Memory B cell (primary cell): ENCODE measurements around the gene GJC1.

Experiments used
- ATAC-seq: fragments of 150-1000 bp; cut with Tn5 transposase; 2 replicates; pipeline ENCODE4 v1.10.0; 2021; ENCODE audit warnings: low read depth, mild to moderate bottlenecking, moderate library complexity
- DNase-seq, 2 donors: peaks; one replicate each; pipeline ENCODE4 v3.0.0; 2022; ENCODE audit warnings: low spot score in 2 of 2
- H3K27ac Mint-ChIP-seq: one replicate; pipeline ENCODE4 v1.8.0; 2022; ENCODE audit warnings: mild to moderate bottlenecking, moderate library complexity, mixed read lengths
- H3K27me3 Mint-ChIP-seq: one replicate; pipeline ENCODE4 v1.8.0; 2022; ENCODE audit warnings: mixed read lengths
- H3K36me3 Mint-ChIP-seq: one replicate; pipeline ENCODE4 v1.8.0; 2022; ENCODE audit warnings: mild to moderate bottlenecking, mixed read lengths
- H3K4me1 Mint-ChIP-seq: one replicate; pipeline ENCODE4 v1.8.0; 2022; ENCODE audit warnings: mixed read lengths
- H3K4me3 Mint-ChIP-seq: one replicate; pipeline ENCODE4 v1.8.0; 2022; ENCODE audit warnings: mild to moderate bottlenecking, moderate library complexity, mixed read lengths
- H3K9me3 Mint-ChIP-seq: one replicate; pipeline ENCODE4 v1.8.0; 2022; ENCODE audit warnings: mixed read lengths

Gene GJC1

DNA sequence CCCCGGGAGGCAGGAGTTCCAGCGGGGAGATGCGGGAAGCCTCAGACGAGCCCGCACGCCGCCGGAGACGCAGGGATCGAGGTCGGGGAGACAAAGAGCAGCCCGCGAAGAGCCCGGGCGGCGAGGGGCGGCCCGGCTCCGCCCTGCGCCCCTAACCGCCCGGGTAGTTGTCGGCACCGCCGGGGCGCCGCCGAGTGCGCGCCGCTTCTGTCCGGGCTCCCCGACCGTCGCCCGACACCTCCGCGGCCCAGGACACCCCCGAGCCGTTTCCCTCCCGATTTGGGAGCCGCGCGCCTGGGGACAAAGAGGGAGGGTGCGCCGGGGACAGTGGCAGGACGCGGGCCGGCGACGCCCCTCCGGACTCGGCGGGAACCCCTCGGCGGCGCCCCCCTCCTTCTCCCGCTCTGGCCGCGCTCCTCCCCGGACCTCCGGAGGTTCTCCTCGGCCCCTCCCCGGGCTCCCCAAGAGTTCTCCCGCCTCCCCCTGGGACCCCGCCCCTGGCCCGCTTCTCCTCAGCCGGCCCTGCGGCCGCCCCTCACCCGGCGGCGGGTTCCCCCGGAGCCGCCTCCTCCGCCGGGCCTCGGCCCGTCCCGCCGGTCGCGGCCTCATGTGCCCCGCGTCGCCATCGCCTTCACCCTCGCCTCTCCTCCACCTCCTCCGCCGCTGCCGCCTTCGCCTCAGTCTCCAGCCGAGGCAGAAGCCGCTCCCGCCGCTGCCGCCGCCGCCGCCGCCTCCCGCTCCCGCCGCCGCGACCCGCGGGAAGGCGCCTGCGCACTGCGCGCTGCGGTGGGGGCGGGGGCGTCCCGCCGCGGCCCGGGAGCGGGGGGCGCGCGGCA, at the start of gene GJC1:
GJC1 (minus strand) TSS at position 765 of the 836 bp plus-strand sequence. CDS start 24,470 bp downstream, outside the sequence.
- Mint-ChIP-seq H3K9me3 (no peaks in the 10 kb centered on the region), H3K4me1 (peaks cover 7% of the 10 kb centered on the region), H3K27ac (no peak within 1 kb of the TSS), H3K36me3 (no peaks in the 10 kb centered on the region), H3K4me3 (peak within 1 kb of the TSS; percentile 77), H3K27me3 (peaks cover 18% of the 10 kb centered on the region)
- peak; percentile 47 for ATAC-seq
- DNase-seq, result peak; percentile 20 to 47

DNA sequence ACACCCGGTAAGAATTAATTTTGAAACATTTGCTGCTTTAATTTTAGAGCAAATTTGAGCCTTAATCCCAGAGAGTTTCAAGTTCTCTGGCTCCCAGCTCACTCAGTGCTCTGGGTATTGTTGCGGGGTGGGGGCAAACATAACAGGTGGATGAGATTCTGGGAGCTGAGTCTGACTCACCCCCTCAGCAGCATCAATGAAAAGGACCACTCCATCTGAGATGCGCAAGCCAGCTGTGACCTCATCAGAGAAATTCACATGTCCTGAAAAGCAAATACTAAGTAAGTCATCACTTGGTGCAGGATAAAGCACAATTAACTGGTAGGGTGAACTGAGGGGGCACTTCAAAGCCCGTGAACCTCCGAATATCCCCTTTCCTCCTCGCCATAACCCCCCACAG, 49.3 kb upstream of the GJC1 start:
- Mint-ChIP-seq H3K4me1 (peaks cover 2% of the 10 kb centered on the region), H3K9me3 (no peaks in the 10 kb centered on the region), H3K27me3 (no peaks in the 10 kb centered on the region), H3K27ac (no peak overlapping the region), H3K36me3 (peaks cover 33% of the 10 kb centered on the region), H3K4me3 (no peak overlapping the region)
- ATAC-seq, result no peak
- no peak for DNase-seq

GRCh38 chr17:44878627-44879221, 48.6 kb upstream of the GJC1 start:
- no peak for ATAC-seq
- no peak overlapping the region for H3K27ac Mint-ChIP-seq
- no peaks in the 10 kb centered on the region for H3K9me3 Mint-ChIP-seq
- H3K36me3 Mint-ChIP-seq, result peaks cover 33% of the 10 kb centered on the region
- no peaks in the 10 kb centered on the region for H3K27me3 Mint-ChIP-seq
- H3K4me3 Mint-ChIP-seq, result no peak overlapping the region
- H3K4me1 Mint-ChIP-seq, result peaks cover 2% of the 10 kb centered on the region
- DNase-seq, result peak in 1 of 2 donors; percentile 30

DNA sequence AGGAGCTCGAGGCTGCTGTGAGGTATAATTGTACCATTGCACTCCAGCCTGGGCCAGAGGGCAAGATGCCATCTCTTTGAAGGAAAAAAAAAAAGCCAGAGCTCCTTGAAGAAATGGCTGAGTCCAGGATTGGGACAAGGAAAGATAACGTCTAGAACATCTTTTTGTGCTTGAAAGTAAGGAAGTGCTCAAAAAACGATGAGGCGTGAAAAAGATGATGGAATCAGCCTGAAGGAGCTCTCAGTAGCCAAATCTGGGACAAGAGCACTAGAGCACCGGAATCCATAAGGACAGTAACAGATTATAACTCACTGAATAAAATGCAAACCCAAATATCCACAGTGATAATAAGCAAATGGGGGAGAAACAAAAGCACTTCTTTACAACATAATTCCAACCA, 47.0 kb upstream of the GJC1 start:
- Mint-ChIP-seq H3K4me3 (no peak overlapping the region), H3K27me3 (no peaks in the 10 kb centered on the region), H3K4me1 (peaks cover 2% of the 10 kb centered on the region), H3K9me3 (no peaks in the 10 kb centered on the region), H3K36me3 (peaks cover 21% of the 10 kb centered on the region), H3K27ac (no peak overlapping the region)
- ATAC-seq, result no peak
- no peak for DNase-seq

- Mint-ChIP-seq H3K4me3 (no peak overlapping the region), H3K27ac (no peak overlapping the region), H3K36me3 (peaks cover 23% of the 10 kb centered on the region), H3K27me3 (no peaks in the 10 kb centered on the region), H3K4me1 (peaks cover 2% of the 10 kb centered on the region), H3K9me3 (no peaks in the 10 kb centered on the region)
- DNase-seq (no peak), ATAC-seq (no peak)
These were observed 45.7 kb upstream of the GJC1 start for GRCh38 chr17:44875761-44876160.

- Mint-ChIP-seq H3K9me3 (no peaks in the 10 kb centered on the region), H3K27me3 (no peaks in the 10 kb centered on the region), H3K27ac (no peak overlapping the region), H3K36me3 (peaks cover 23% of the 10 kb centered on the region), H3K4me3 (no peak overlapping the region), H3K4me1 (no peaks in the 10 kb centered on the region)
- DNase-seq, result no peak
- no peak for ATAC-seq
These were observed 42.2 kb upstream of the GJC1 start for GRCh38 chr17:44872131-44872768.

DNA sequence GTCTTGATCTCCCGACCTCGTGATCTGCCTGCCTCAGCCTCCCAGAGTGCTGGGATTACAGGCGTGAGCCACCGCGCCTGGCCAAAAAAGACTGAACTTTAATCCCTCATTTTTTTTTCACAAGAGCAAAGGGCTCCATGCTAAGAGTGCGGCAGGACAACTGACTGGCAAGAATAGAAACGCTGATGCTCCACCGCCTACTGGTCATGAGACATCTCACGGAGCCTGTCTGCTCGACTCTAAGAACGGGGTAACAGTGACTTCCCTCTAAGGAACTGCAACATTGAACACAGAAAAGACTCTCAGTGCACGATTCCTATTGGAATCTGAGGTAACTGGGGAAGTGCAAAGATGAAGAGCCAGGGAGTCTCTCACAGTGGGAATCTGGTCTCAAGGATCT, 41.5 kb upstream of the GJC1 start:
- no peak overlapping the region for H3K27ac Mint-ChIP-seq
- DNase-seq (no peak), ATAC-seq (no peak)
- no peaks in the 10 kb centered on the region for H3K4me1 Mint-ChIP-seq
- no peaks in the 10 kb centered on the region for H3K9me3 Mint-ChIP-seq
- H3K4me3 Mint-ChIP-seq, result no peak overlapping the region
- H3K36me3 Mint-ChIP-seq, result peaks cover 20% of the 10 kb centered on the region
- H3K27me3 Mint-ChIP-seq, result no peaks in the 10 kb centered on the region

DNA sequence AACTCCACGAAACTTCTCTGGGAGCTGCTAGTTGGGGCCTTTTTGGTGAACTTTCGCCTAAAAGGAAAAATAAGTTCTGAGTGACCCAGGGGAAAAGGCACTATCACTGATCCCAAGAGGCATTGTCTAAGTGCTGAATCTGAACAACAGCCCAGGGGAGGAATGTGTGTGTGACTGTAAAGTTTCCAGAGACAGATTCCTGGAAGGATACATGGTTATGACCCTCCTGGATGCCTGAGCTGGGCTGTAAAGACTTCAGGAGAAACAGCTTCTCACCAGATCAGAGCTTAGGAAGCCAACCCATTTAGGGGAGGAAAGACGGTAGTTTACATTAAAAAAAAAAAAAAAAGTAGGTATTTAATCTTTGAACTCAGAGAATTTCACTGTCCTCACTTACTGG, 37.8 kb upstream of the GJC1 start:
- Mint-ChIP-seq H3K36me3 (peaks cover 24% of the 10 kb centered on the region), H3K9me3 (no peaks in the 10 kb centered on the region), H3K27ac (no peak overlapping the region), H3K4me3 (no peak overlapping the region), H3K4me1 (no peaks in the 10 kb centered on the region), H3K27me3 (no peaks in the 10 kb centered on the region)
- DNase-seq (no peak), ATAC-seq (no peak)

DNA sequence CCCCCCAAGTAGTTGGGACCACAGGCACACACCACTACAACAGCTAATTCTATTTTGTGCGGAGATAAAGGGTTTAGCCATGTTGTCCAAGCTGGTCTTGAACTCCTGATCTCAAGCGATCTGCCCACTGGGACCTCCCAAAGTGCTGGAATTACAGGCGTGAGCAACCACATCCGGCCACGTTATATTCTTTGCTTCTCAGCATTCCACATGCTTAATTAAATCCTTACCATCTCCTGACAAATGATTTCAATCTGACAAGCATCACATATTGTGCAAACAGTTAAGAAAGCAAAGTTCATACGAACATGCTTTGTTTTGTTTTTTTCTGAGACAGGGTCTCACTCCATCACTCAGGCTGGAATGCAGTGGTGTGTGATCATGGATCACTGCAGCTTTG, 35.8 kb upstream of the GJC1 start:
- DNase-seq, result no peak

GRCh38 chr17:44865231-44865660, 35.2 kb upstream of the GJC1 start:
- peaks cover 25% of the 10 kb centered on the region for H3K36me3 Mint-ChIP-seq
- H3K4me1 Mint-ChIP-seq, result no peaks in the 10 kb centered on the region

More for the DNA sequence above, 35.8 kb upstream of the GJC1 start:
- Mint-ChIP-seq H3K4me1 (no peaks in the 10 kb centered on the region), H3K27ac (no peak overlapping the region), H3K27me3 (no peaks in the 10 kb centered on the region), H3K4me3 (no peak overlapping the region), H3K36me3 (peaks cover 24% of the 10 kb centered on the region), H3K9me3 (no peaks in the 10 kb centered on the region)
- ATAC-seq, result no peak

GRCh38 chr17:44864831-44865230, 34.7 kb upstream of the GJC1 start:
- no peak for ATAC-seq
- Mint-ChIP-seq H3K9me3 (no peaks in the 10 kb centered on the region), H3K4me1 (no peaks in the 10 kb centered on the region), H3K36me3 (peaks cover 27% of the 10 kb centered on the region), H3K4me3 (no peak overlapping the region), H3K27ac (no peak overlapping the region), H3K27me3 (no peaks in the 10 kb centered on the region)
- DNase-seq, result no peak

More at GRCh38 chr17:44865231-44865660, 35.2 kb upstream of the GJC1 start:
- DNase-seq, result peak; percentile 63 to 69
- no peaks in the 10 kb centered on the region for H3K9me3 Mint-ChIP-seq
- no peak overlapping the region for H3K27ac Mint-ChIP-seq
- no peak overlapping the region for H3K4me3 Mint-ChIP-seq
- H3K27me3 Mint-ChIP-seq, result no peaks in the 10 kb centered on the region
- peak; percentile 75 for ATAC-seq

DNA sequence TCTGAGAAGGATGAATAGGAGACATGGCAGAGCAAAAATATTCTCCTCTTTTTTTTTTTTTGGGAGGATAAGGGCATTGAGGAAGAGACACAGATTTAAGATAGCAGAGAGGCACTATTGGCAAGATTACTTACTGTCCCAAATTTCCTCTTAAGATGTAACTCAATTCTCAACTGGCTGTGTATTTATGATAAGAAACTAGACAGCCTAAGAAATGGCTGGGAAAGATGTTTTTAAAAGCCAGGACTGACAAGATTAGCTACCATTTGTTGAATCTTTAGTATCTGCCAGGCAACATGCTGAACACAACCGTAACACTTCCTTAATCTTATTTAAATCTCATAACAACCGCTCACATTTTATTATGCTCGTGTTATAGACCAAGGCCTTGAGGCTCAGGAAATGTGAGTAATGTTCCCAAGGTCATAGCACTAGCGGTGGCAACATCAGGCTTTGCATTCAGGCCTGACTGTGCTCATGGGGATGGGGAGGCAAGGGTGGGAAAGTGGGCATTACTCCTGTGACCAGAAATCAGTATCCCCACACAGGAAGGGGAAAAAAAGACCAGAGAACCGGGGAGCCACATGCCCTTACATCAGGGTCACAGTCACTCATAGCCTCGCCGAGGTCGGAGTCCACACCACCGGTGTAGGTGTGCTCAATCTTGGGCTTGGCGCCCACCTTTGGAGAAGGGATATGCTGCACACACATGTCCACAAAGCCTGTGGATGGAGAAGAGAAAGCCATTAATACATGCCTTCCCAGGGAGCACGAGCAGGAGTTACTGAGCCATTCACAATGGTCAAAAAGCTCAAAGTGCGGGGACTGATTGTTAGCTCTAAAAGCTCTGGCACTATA, 33.2 kb upstream of the GJC1 start:
- no peak for DNase-seq
- no peaks in the 10 kb centered on the region for H3K9me3 Mint-ChIP-seq
- H3K4me1 Mint-ChIP-seq, result no peaks in the 10 kb centered on the region
- H3K27ac Mint-ChIP-seq, result no peak overlapping the region
- no peaks in the 10 kb centered on the region for H3K27me3 Mint-ChIP-seq
- peaks cover 28% of the 10 kb centered on the region for H3K36me3 Mint-ChIP-seq
- H3K4me3 Mint-ChIP-seq, result no peak overlapping the region
- ATAC-seq, result no peak

- Mint-ChIP-seq H3K27ac (no peak overlapping the region), H3K4me1 (no peaks in the 10 kb centered on the region), H3K9me3 (no peaks in the 10 kb centered on the region), H3K36me3 (peaks cover 26% of the 10 kb centered on the region), H3K4me3 (no peak overlapping the region), H3K27me3 (no peaks in the 10 kb centered on the region)
- DNase-seq (no peak), ATAC-seq (no peak)
These were observed 32.3 kb upstream of the GJC1 start for GRCh38 chr17:44862278-44862914.
